Breast epithelium (tissue), 3 donors: ENCODE measurements around the gene TENT5A.
"Not testable (repeated sequence)": the region's sequence is repeated elsewhere in the genome, so short reads cannot be mapped to it uniquely, and the experiment has no call there.

ENCODE experiments used
- POLR2A ChIP-seq: fragments of 450-650 bp; IDR thresholded peaks from one replicate; pipeline ENCODE4 v1.6.1; 2016; ENCODE audit warnings: antibody characterized with exemption, mild to moderate bottlenecking, moderate library complexity
- TF ChIP-seq, protein P1 (sequence below), 3 donors: fragments of 450-650 bp; IDR thresholded peaks; one replicate each; pipeline ENCODE4 v1.5.1; 2016 to 2017; ENCODE audit warnings: antibody characterized with exemption in 3 of 3, mild to moderate bottlenecking in 3 of 3, moderate library complexity in 3 of 3

DNA sequence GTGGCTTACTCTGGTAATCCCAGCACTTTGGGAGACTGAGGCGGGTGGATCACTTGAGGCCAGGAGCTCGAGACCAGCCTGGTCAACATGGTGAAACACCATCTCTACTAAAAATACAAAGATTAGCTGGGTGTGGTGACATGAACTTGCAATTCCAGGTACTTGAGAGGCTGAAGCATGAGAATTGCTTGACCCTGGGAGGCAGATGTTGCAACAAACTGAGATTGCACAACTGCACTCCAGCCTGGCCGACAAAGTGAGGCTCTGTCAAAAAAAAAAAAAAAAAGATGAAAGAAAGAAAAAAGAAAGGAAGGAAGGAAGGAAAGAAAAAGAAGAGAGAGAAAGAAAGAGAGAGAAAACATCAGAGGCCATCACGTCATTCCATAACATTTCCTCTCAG, 23.7 kb upstream of the TENT5A start:
- TF ChIP-seq, protein P1, sequence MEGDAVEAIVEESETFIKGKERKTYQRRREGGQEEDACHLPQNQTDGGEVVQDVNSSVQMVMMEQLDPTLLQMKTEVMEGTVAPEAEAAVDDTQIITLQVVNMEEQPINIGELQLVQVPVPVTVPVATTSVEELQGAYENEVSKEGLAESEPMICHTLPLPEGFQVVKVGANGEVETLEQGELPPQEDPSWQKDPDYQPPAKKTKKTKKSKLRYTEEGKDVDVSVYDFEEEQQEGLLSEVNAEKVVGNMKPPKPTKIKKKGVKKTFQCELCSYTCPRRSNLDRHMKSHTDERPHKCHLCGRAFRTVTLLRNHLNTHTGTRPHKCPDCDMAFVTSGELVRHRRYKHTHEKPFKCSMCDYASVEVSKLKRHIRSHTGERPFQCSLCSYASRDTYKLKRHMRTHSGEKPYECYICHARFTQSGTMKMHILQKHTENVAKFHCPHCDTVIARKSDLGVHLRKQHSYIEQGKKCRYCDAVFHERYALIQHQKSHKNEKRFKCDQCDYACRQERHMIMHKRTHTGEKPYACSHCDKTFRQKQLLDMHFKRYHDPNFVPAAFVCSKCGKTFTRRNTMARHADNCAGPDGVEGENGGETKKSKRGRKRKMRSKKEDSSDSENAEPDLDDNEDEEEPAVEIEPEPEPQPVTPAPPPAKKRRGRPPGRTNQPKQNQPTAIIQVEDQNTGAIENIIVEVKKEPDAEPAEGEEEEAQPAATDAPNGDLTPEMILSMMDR (IDR thresholded peaks at IDR 0.05): not testable (repeated sequence)
- not testable (repeated sequence) for TF ChIP-seq POLR2A
